Gastrocnemius medialis (tissue), 4 donors: ENCODE measurements around the gene CPED1.

Experiments
- POLR2A ChIP-seq, 2 donors: fragments of 450-650 bp; IDR thresholded peaks; one replicate each; pipeline ENCODE4 v1.6.1; 2017; ENCODE audit warnings: antibody characterized with exemption in 2 of 2, mild to moderate bottlenecking in 2 of 2, moderate library complexity in 2 of 2
- TF ChIP-seq, protein P1 (sequence below), 5 experiments: fragments of 450-650 bp in 3 of 5; fragments of 200-600 bp in 2 of 5; sonication (generic) in 2 of 5; IDR thresholded peaks in 4 of 5; conservative IDR thresholded peaks in 1 of 5; 1 replicate in 4 of 5; 2 replicates in 1 of 5; pipeline ENCODE4 v1.5.1; 2016 to 2019; ENCODE audit warnings: antibody characterized with exemption in 5 of 5, mild to moderate bottlenecking in 3 of 5, moderate library complexity in 3 of 5

GRCh38 chr7:121109145-121109544 is 120.6 kb downstream of the CPED1 start:
- TF ChIP-seq, protein P1, sequence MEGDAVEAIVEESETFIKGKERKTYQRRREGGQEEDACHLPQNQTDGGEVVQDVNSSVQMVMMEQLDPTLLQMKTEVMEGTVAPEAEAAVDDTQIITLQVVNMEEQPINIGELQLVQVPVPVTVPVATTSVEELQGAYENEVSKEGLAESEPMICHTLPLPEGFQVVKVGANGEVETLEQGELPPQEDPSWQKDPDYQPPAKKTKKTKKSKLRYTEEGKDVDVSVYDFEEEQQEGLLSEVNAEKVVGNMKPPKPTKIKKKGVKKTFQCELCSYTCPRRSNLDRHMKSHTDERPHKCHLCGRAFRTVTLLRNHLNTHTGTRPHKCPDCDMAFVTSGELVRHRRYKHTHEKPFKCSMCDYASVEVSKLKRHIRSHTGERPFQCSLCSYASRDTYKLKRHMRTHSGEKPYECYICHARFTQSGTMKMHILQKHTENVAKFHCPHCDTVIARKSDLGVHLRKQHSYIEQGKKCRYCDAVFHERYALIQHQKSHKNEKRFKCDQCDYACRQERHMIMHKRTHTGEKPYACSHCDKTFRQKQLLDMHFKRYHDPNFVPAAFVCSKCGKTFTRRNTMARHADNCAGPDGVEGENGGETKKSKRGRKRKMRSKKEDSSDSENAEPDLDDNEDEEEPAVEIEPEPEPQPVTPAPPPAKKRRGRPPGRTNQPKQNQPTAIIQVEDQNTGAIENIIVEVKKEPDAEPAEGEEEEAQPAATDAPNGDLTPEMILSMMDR (IDR thresholded peaks at IDR 0.05 in 4 of 5, conservative IDR thresholded peaks at IDR 0.05 in 1 of 5): no peak
- no peak for TF ChIP-seq POLR2A (IDR thresholded peaks at IDR 0.05)
